H9 (cell line): ENCODE results near the gene CASP6. TPM values are rescaled to one million over a fixed set of nuclear protein-coding genes. Genes with fewer than 3 reads are reported as not detected.

ENCODE experiments used
- DNase-seq: peaks from one replicate; pipeline ENCODE4 v3.0.0-alpha.2; 2017
- H2AFZ ChIP-seq: one replicate; pipeline ENCODE4 v1.6.1; 2013; ENCODE audit warnings: mild to moderate bottlenecking, low read length, control low read depth, moderate library complexity
- H2AK5ac ChIP-seq: 2 replicates; pipeline ENCODE4 v1.6.1; 2013; ENCODE audit warnings: low read length, control low read depth, mixed read lengths; ENCODE audit not compliant: insufficient read length
- H2BK120ac ChIP-seq: one replicate; pipeline ENCODE4 v1.6.1; 2013; ENCODE audit warnings: low read depth, mild to moderate bottlenecking, low read length, control low read depth, inconsistent platforms; ENCODE audit not compliant: poor library complexity, severe bottlenecking
- H2BK12ac ChIP-seq: 2 replicates; pipeline ENCODE4 v1.6.1; 2013; ENCODE audit warnings: low read length, control low read depth, mixed read lengths, low read depth; ENCODE audit not compliant: insufficient read length
- H2BK15ac ChIP-seq: 2 replicates; pipeline ENCODE4 v1.6.1; 2013; ENCODE audit warnings: low read depth, low read length, control low read depth
- H2BK20ac ChIP-seq: one replicate; pipeline ENCODE4 v1.6.1; 2013; ENCODE audit warnings: low read depth, mild to moderate bottlenecking, low read length, control low read depth, inconsistent platforms; ENCODE audit not compliant: poor library complexity, severe bottlenecking
- H2BK5ac ChIP-seq: 2 replicates; pipeline ENCODE4 v1.6.1; 2013; ENCODE audit warnings: low read length, control low read depth, mixed read lengths; ENCODE audit not compliant: insufficient read length
- H3K14ac ChIP-seq: 2 replicates; pipeline ENCODE4 v1.6.1; 2013; ENCODE audit warnings: low read length, control low read depth; ENCODE audit not compliant: insufficient read depth
- H3K18ac ChIP-seq: 2 replicates; pipeline ENCODE4 v1.6.1; 2013; ENCODE audit warnings: low read depth, mild to moderate bottlenecking, mixed read lengths, low read length, control low read depth; ENCODE audit not compliant: insufficient read length
- H3K23ac ChIP-seq: 2 replicates; pipeline ENCODE4 v1.6.1; 2013; ENCODE audit warnings: low read length, control low read depth, mixed read lengths, low read depth; ENCODE audit not compliant: insufficient read length
- H3K23me2 ChIP-seq: 2 replicates; pipeline ENCODE4 v1.6.1; 2013; ENCODE audit warnings: low read depth, mild to moderate bottlenecking, mixed read lengths, low read length, control low read depth; ENCODE audit not compliant: insufficient read length, poor library complexity, severe bottlenecking
- H3K27ac ChIP-seq: 2 replicates; pipeline ENCODE4 v1.5.1; 2013; ENCODE audit warnings: low read length, control low read depth, mixed read lengths, low read depth; ENCODE audit not compliant: insufficient read length
- H3K27me3 ChIP-seq: 2 replicates; pipeline ENCODE4 v1.6.1; 2013; ENCODE audit warnings: low read length, control low read depth, inconsistent platforms; ENCODE audit not compliant: insufficient read depth
- H3K4ac ChIP-seq: 2 replicates; pipeline ENCODE4 v1.6.1; 2013; ENCODE audit warnings: low read depth, mild to moderate bottlenecking, control low read depth, inconsistent platforms, low read length, moderate library complexity
- H3K4me1 ChIP-seq: 2 replicates; pipeline ENCODE4 v1.6.1; 2013; ENCODE audit warnings: low read length, control low read depth, inconsistent platforms; ENCODE audit not compliant: insufficient read depth
- H3K4me2 ChIP-seq: 2 replicates; pipeline ENCODE4 v1.6.1; 2013; ENCODE audit warnings: low read length, control low read depth, mixed read lengths; ENCODE audit not compliant: insufficient read length, insufficient read depth
- H3K56ac ChIP-seq: 2 replicates; pipeline ENCODE4 v1.6.1; 2013; ENCODE audit warnings: low read depth, mild to moderate bottlenecking, mixed read lengths, low read length, control low read depth; ENCODE audit not compliant: insufficient read length
- H3K79me1 ChIP-seq: 2 replicates; pipeline ENCODE4 v1.6.1; 2013; ENCODE audit warnings: low read depth, mild to moderate bottlenecking, moderate library complexity, low read length, control low read depth, inconsistent platforms; ENCODE audit not compliant: insufficient read depth, poor library complexity, severe bottlenecking
- H3K79me2 ChIP-seq: 2 replicates; pipeline ENCODE4 v1.6.1; 2013; ENCODE audit warnings: low read length, control low read depth, inconsistent platforms; ENCODE audit not compliant: insufficient read depth
- H3K9ac ChIP-seq: 2 replicates; pipeline ENCODE4 v1.6.1; 2013; ENCODE audit warnings: low read length, control low read depth, mixed read lengths; ENCODE audit not compliant: insufficient read length; ENCODE audit errors: extremely low read depth
- H3K9me3 ChIP-seq: one replicate; pipeline ENCODE4 v1.6.1; 2013; ENCODE audit warnings: low read depth, low read length, inconsistent platforms; ENCODE audit not compliant: control insufficient read depth
- H3T11ph ChIP-seq: one replicate; pipeline ENCODE4 v1.6.1; 2013; ENCODE audit warnings: mild to moderate bottlenecking, low read length, control low read depth, inconsistent platforms
- H4K20me1 ChIP-seq: one replicate; pipeline ENCODE4 v1.6.1; 2013; ENCODE audit not compliant: control insufficient read depth, insufficient read length, insufficient read depth
- H4K5ac ChIP-seq: 2 replicates; pipeline ENCODE4 v1.6.1; 2013; ENCODE audit warnings: low read depth, mild to moderate bottlenecking, mixed read lengths, low read length, control low read depth; ENCODE audit not compliant: insufficient read length
- H4K8ac ChIP-seq: replicated peaks from 2 replicates; pipeline ENCODE4 v1.6.1; 2013; ENCODE audit warnings: low read length, control low read depth, mixed read lengths, low read depth; ENCODE audit not compliant: insufficient read length
- H4K91ac ChIP-seq: 2 replicates; pipeline ENCODE4 v1.6.1; 2013; ENCODE audit warnings: low read depth, mild to moderate bottlenecking, moderate library complexity, mixed read lengths, low read length, control low read depth; ENCODE audit not compliant: insufficient read length
- H3K27ac Mint-ChIP-seq, 3 experiments: 2 replicates in 2 of 3; 3 replicates in 1 of 3; pipeline ENCODE4 v1.8.0; 2020 to 2021; ENCODE audit warnings: mixed read lengths in 3 of 3, mild to moderate bottlenecking in 1 of 3, moderate library complexity in 1 of 3
- H3K27me3 Mint-ChIP-seq: 2 replicates; pipeline ENCODE4 v1.8.0; 2021; ENCODE audit warnings: low read depth, mild to moderate bottlenecking, moderate library complexity, mixed read lengths
- H3K36me3 Mint-ChIP-seq, 3 experiments: 2 replicates in 2 of 3; 3 replicates in 1 of 3; pipeline ENCODE4 v1.8.0; 2020 to 2021; ENCODE audit warnings: low read depth in 3 of 3, mixed read lengths in 3 of 3; ENCODE audit not compliant: insufficient read depth in 1 of 3
- H3K4me1 Mint-ChIP-seq, 2 experiments: 2 replicates each; pipeline ENCODE4 v1.8.0; 2020; ENCODE audit warnings: mixed read lengths in 2 of 2
- H3K4me3 Mint-ChIP-seq, 2 experiments: 2 replicates in 1 of 2; 3 replicates in 1 of 2; pipeline ENCODE4 v1.8.0; 2020 to 2021; ENCODE audit warnings: mild to moderate bottlenecking in 2 of 2, mixed read lengths in 2 of 2, moderate library complexity in 1 of 2
- H3K9me3 Mint-ChIP-seq, 2 experiments: 2 replicates in 1 of 2; 3 replicates in 1 of 2; pipeline ENCODE4 v1.8.0; 2020; ENCODE audit warnings: mild to moderate bottlenecking in 2 of 2, mixed read lengths in 2 of 2, moderate library complexity in 1 of 2
- WGBS: extraction: QIAGEN DNeasy Blood & Tissue Kit; methylation state at CpG from one replicate; pipeline ENCODE4 v1.1.7; 2013; ENCODE audit warnings: missing lambda C conversion rate, low lambda C conversion rate, mixed read lengths; ENCODE audit not compliant: insufficient read length; ENCODE audit errors: extremely low coverage; 5-methylcytosine and 5-hydroxymethylcytosine counted together
- total RNA-seq: library from RNA; stranded (reverse); gene quantifications from 2 replicates; pipeline ENCODE4 v1.2.1, GENCODE V29; 2021
- TF ChIP-seq, protein P1 (sequence below): fragments of 200-600 bp; sonication (generic); conservative IDR thresholded peaks from 3 replicates; pipeline ENCODE4 v1.8.0; 2021; ENCODE audit warnings: antibody characterized with exemption, mild to moderate bottlenecking

The CASP6 gene
- total RNA-seq, 1 experiment from 2014 or later, result 25.2 TPM

DNA sequence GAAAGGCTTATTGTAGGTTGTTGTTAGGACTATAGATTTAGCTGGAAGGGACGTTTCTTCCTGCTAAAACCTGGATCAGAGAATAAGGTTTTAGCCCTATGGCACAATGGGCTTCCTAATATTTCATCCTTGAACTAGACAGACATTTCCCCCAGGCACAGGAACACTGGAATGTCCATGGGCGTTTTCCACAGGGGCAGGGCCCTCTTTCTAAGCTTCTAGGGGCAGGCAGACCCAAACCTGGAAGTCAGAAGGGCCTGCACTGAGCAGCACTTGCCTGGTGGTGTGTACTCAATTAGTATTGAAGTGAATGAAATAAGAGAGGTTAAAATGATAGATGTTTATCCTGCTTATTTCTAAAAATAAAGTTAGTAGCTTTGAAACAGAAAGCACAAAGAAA, 41.1 kb downstream of the CASP6 start:
- no peak overlapping the region for H3K4me3 Mint-ChIP-seq
- H2BK12ac ChIP-seq, result no peak overlapping the region
- H3K56ac ChIP-seq, result no peak overlapping the region
- H3K23me2 ChIP-seq, result no peaks in the 10 kb centered on the region
- peak overlapping the region; percentile 7 to 17 (median 15); a peak in 2 of 7 replicates for H3K27ac Mint-ChIP-seq
- no peak overlapping the region for H3K14ac ChIP-seq
- DNase-seq, result no peak
- H3K4me1 Mint-ChIP-seq, result peaks cover 23 to 27% of the 10 kb centered on the region in 2 experiments
- H3K79me2 ChIP-seq, result no peaks in the 10 kb centered on the region
- H3T11ph ChIP-seq, result no peak overlapping the region
- H4K20me1 ChIP-seq, result no peaks in the 10 kb centered on the region
- no peak overlapping the region for H3K18ac ChIP-seq
- WGBS, result no CpG with 5 or more reads among the region's 2 CpGs
- H3K27me3 ChIP-seq, result no peaks in the 10 kb centered on the region
- no peak overlapping the region for H4K5ac ChIP-seq
- no peak overlapping the region for H3K27ac ChIP-seq
- H3K23ac ChIP-seq, result no peak overlapping the region
- no peak overlapping the region for H2BK15ac ChIP-seq
- H2BK20ac ChIP-seq, result no peak overlapping the region
- H3K27me3 Mint-ChIP-seq, result no peaks in the 10 kb centered on the region
- H3K9me3 ChIP-seq, result no peaks in the 10 kb centered on the region
- H2BK120ac ChIP-seq, result no peak overlapping the region
- no peak overlapping the region for H3K9ac ChIP-seq
- H4K91ac ChIP-seq, result no peak overlapping the region
- H2AFZ ChIP-seq, result no peak overlapping the region
- H2BK5ac ChIP-seq, result no peak overlapping the region
- no peaks in the 10 kb centered on the region for H3K79me1 ChIP-seq
- H2AK5ac ChIP-seq, result no peak overlapping the region
- H3K9me3 Mint-ChIP-seq, result no peaks in the 10 kb centered on the region
- TF ChIP-seq, protein P1, sequence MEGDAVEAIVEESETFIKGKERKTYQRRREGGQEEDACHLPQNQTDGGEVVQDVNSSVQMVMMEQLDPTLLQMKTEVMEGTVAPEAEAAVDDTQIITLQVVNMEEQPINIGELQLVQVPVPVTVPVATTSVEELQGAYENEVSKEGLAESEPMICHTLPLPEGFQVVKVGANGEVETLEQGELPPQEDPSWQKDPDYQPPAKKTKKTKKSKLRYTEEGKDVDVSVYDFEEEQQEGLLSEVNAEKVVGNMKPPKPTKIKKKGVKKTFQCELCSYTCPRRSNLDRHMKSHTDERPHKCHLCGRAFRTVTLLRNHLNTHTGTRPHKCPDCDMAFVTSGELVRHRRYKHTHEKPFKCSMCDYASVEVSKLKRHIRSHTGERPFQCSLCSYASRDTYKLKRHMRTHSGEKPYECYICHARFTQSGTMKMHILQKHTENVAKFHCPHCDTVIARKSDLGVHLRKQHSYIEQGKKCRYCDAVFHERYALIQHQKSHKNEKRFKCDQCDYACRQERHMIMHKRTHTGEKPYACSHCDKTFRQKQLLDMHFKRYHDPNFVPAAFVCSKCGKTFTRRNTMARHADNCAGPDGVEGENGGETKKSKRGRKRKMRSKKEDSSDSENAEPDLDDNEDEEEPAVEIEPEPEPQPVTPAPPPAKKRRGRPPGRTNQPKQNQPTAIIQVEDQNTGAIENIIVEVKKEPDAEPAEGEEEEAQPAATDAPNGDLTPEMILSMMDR, result no peak
- H4K8ac ChIP-seq, result no peak overlapping the region
- no peaks in the 10 kb centered on the region; the same call in 1 of the 2 replicates for H3K4me1 ChIP-seq
- peaks cover 0 to 2% (median 0%) of the 10 kb centered on the region in 3 experiments; a peak in 2 of 7 replicates for H3K36me3 Mint-ChIP-seq
- H3K4me2 ChIP-seq, result no peak overlapping the region
- no peak overlapping the region for H3K4ac ChIP-seq
